ENCODE results near the gene GABARAPL2.
A peak's percentile ranks its signal among the peaks of the same experiment; 100 is the strongest.
"Not testable (repeated sequence)": the region's sequence is repeated elsewhere in the genome, so short reads cannot be mapped to it uniquely, and the experiment has no call there.

The GABARAPL2 gene

DNA sequence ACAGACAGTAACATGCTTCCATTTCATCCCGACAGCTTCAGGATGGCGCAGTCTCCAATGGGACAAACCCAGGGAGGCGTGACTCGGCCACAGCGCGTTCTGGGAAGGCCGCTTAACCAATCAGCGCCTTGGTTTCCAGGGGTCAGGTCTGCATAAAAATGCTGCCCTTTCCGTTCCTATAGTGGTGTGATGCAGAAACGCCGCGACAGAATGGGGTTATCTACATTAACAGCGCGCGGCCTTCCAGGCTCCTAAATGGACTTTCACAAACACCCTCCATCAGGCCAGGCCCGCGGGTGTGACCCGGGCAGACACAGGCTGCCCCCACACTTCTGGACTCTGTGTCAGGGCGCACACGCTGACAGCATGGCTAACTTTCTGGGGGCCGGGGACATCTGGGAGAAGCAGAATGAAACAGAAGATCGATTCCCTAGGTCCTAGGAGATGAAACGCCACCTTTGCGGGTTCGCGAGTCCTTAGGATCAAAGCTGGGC, 10.9 kb upstream of the GABARAPL2 start:
- DNase-seq, result peak; percentile 90 to 96

GRCh38 chr16:75555707-75556430, 10.3 kb upstream of the GABARAPL2 start, which contains the start of gene TMEM231:
Gene TMEM231 (minus strand): TSS chr16:75556252. CDS start chr16:75556209, 43 bp downstream.
- DNase-seq, result peak; percentile 97 to 98

DNA sequence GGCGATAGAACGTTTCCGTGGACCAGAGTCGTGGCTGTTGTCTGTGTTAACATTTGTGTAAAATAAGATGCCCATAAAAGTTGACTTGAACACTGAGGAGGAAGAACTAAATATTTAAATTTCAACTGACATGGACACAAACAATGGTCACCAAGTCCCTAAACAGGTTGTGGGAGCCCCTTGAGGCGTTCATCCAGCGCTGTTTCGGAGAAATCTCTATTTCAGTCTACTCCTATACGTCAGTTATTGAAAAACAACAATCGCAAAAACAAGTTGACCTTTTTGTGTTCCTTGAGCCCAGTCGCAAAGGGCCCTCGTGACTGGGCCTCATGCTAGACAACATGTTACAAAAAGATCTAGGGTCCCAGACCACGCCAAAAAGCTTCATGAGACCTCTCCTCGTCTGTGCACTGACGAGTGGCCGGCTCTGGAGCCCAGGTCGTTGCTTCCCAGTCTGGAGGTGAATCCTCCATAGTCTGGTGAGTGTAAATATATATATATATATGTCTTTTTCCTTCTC, 9.7 kb upstream of the GABARAPL2 start:
- peak in 1 of 2 experiments; percentile 16 for DNase-seq

GRCh38 chr16:75558846-75559401, 7.3 kb upstream of the GABARAPL2 start:
- no peak for DNase-seq

DNA sequence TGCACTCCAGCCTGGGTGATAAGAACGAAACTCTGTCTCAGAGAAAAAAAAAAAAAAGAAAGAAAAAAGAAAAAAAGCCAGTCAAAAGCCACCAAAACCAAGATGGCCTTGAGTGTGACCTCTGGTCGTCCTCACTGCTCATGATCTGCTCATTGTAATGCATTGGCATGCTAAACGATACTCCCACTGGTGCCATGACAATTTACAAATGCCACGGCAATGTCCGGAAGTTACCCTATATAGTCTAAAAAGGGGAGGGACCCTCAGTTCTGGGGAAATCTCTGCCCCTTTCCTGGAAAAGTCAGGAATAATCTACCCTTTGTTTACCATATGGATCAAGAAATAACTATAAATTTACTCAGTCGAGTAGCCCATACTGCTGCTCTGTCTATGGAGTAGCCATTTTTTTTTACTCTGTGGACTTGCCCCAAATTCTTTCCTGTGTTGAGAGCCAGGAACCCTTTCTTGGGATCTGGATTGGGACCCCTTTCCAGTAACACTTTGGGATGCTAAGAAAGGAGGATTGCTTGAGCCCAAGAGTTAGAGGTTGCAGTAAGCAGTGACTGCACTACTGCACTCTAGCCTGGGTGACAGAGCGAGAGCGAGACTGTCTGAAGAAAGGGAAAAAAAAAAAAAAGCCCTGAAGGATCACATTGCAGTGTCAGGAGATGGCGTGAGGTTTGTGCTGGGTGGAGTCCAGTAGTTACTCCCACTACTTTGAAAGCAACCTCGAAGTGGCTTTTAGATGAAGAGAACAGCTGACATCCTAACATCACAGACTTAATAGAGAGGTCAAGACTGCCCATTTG, 6.4 kb upstream of the GABARAPL2 start:
- no peak for DNase-seq

DNA sequence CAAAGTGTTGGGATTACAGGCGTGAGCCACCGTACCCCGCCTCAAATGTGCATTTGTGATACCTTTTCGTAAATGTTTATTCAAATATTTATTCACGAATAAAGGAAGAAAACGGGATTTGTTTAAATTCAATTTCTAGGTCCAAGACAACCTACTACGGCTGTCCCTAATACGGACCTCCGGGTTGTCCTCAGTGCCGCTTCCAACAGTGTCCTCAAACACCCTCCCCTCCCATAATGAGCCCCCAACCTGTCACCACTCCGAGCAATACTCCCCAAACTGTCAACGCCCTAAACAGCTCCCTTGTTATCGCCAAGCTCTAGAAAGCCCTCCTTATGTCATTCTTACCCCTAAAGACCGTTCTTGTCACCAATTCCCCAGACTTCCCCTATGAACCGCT, 539 bp upstream of the GABARAPL2 start:
- DNase-seq, result no peak

- no peak for DNase-seq
Observed at GRCh38 chr16:75566758-75567255, 628 bp downstream of the GABARAPL2 start.

DNA sequence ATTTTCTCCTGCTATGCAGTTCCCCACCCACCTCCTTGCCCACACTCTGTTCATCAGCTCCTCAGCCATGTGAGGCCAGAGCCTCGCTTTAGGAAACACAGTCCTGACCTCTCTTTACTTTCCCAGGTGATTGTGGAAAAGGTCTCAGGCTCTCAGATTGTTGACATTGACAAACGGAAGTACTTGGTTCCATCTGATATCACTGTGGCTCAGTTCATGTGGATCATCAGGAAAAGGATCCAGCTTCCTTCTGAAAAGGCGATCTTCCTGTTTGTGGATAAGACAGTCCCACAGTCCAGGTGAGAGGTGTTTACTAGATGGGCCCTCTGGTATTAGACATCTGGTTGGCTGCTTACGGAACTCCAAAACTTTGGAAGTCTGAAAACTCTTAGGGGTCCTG, 1.7 kb downstream of the GABARAPL2 start:
- no peak for DNase-seq

DNA sequence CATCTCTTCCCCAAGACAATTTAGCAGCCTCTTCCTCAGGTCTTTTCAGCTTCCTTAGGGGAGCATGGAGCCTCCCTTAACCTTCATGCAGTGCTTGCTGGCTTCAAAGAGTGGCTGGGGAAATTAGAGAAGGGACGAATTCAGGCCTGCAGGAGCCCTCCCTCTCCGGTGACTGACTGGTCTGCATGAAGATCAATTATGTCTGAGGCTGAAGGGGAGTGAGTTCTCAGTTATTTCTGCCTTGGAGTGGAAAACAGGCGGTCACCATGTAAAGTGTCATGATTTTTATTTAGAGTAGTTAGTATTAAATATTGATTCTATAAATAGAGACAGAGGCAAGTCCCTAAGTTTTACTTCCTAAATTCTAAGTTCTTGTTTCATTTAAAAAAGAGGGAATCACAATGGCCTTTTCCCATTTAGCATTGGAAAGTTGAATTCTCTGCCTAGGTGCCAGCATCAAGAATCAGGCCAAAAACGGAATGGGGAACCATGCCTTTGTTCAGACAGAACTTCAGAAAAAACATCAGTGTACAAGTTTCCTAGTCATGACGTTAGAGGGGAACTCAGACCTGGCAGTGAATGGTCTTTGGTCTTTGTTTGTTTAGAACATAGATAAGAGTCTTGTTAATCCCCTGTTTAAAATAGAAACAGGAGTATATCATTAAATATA, 4.4 kb downstream of the GABARAPL2 start:
- DNase-seq, result no peak

DNA sequence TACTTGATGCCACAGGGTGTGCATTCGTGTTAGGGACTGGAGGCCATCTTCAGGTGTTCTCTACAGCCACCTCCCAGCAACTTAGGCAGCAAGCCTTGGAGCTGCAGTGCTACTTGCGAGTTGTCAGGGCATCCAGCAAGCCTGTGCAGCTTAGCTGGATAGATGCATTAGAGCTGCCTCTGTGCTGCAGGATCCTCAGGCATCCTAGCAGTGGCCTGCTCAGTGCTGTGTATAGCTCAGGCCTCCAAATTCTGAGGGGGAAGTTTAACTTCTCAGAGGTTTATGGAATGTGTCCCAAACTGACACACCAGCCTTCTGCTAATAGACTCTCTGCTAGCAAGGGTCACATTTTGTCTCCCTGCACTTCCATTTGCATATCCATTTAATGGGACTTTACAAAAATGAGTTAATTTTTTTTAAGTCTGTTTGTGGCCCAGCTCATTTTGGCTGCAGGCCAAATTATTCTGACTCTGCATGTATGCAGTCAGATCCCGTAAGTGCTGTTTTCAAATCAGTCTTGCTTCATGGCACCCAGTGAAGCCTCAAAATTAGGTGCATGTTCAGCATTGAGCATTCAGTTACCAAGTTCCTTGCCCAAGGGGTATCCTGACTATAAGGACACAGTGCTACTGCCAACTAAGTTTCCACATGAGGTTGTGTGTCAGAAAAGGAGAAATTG, 6.8 kb downstream of the GABARAPL2 start:
- no peak for DNase-seq

- DNase-seq, result no peak
Observed at GRCh38 chr16:75573955-75574354, 7.8 kb downstream of the GABARAPL2 start.

- no peak for DNase-seq
Observed at GRCh38 chr16:75575958-75576357, 9.8 kb downstream of the GABARAPL2 start.

- DNase-seq, result no peak
Observed at GRCh38 chr16:75576384-75576811, 10.2 kb downstream of the GABARAPL2 start.

DNA sequence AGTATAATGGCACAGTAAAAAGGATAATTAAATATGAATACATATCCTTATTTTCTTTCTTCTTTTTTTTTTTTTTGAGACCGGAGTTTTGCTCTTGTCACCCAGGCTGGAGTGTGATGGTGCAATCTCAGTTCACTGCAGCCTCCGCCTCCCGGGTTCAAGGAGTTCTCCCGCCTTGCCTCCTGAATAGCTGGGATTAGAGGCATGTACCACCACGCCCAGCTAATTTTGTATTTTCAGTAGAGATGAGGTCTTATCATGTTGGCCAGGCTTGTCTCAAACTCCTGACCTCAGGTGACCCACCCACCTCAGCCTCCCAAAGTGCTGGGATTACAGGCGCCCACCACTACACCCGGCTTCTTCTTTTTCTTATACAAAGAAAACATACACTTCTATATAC, 12.0 kb downstream of the GABARAPL2 start:
- DNase-seq, result no peak

- no peak for DNase-seq
Observed at GRCh38 chr16:75578725-75579124, 12.5 kb downstream of the GABARAPL2 start.

DNA sequence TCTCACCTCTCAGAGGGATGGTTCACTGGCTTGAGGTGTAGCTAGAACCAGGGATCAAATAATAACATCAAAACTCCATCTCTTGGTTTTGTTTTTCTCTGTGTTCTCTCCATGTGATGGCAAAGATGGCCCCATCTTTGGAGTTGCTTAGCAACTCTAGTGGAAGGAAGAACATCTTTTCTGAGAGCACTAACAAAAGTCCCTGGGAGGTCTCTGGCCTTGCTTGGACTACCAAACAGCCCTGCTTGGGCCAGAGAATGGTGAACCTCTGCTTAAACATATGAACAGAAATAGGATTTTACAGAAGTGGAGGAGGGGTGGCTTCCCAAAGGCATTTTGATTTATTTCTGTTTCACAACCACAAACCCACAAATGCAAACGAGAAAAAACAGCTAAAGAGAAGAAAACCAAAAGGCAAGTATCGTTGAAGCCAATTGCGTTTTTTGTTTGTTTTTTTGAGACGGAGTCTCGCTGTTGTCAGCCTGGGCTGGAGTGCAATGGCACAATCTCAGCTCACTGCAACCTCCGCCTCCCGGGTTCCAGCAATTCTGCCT, 13.2 kb downstream of the GABARAPL2 start:
- DNase-seq, result no peak

DNA sequence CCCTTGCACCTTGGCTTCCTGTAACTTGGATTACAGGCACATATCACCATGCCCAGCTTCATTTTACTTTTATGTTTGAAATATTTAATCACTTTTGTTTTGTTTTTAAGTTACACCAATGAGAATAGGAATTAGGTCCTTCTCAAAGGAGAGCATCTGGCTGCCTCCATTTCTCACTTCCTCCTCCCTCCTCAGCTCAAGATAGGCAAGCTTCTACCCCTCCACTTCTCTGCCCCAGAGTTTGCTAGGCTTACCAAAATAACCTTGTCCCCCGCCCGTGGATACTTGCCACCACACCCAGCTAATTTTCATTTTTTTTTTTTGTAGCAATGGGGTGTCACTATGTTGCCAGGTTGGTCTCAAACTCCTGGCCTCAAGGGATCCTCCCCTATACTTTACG, 17.9 kb downstream of the GABARAPL2 start:
- DNase-seq, result no peak

DNA sequence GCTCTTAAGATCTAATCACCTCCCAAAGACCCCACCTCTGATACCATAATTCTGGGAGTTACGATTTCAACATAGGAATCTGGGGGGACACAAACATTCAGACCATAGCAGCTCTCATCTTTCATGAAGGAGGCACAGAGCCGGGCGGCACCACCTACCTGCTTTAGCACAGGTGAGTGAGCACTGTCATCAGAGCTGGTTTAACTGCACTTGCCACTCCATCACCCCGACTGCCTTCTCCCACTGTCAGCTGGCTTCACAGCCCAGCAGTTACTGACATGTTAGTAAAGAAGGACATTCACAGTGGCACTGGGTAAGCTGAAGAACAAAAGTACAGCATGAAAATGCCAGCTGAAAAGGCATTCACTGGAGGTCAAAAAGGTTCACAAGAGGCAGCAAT, 22.5 kb downstream of the GABARAPL2 start:
- no peak for DNase-seq

- DNase-seq, result no peak
Observed at GRCh38 chr16:75589306-75589705, 23.1 kb downstream of the GABARAPL2 start.

DNA sequence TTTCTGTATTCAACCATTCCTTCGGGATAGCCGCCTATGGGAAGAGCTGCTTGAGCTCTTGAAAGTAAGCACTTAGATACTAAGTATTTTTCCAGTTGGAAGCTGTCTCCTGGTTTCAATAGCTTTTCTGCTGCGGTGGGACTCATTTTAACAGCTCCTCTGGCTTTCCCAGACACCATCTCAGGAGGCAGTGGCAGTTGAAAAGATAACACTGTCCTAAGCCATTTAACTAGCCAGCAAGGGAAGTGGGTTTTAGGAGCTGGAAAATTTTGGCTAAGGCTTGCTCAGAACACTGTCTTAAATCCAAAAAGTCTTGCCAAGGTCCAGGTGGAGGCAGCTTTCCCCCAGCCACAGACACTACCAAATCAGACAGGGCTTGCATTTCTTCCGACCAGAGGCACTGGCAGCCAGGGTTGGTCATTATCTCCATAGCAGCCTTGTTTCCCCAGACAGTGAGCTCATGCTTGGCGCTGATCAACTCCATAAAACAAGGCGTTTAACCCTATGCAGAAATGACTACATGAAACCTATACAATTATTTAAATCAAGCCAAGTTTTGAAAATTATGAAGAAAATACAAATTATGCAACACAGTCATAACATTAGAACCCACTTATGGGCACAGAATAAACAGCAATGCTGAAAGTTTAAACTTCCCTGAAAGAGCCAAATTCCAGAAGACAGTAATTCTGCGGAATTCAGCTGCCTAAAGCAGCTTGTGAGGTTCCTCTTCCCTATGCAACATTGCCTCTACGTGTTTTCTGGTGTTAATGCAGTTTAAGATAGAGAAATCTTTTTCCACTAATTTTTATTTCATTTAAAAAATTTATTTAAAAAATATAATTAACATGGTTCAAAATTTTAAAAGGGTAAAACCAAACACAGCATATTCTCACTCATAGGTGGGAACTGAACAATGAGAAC, 25.0 kb downstream of the GABARAPL2 start:
- DNase-seq, result no peak

- DNase-seq, result not testable (repeated sequence)
Observed at GRCh38 chr16:75591927-75592326, 25.7 kb downstream of the GABARAPL2 start.

Measured in SHP77 (cell line).